Body of pancreas (tissue), 4 donors: ENCODE data around the gene MYMX. TPM values are rescaled to one million over a fixed set of nuclear protein-coding genes. Genes with fewer than 3 reads are reported as not detected.

ENCODE experiments used
- ATAC-seq: fragments of 150-250 bp; one replicate; pipeline ENCODE4 v1.9.1; 2016
- DNase-seq, 4 donors: peaks; one replicate each; pipeline ENCODE4 v3.0.0-alpha.2; 2019
- H3K27ac ChIP-seq, 4 donors: fragments of 200-600 bp; sonication (generic); 1 replicate in 3 of 4; 2 replicates in 1 of 4; pipeline versions ENCODE4 v1.5.1 to v1.6.1; 2016 to 2019; ENCODE audit warnings: mild to moderate bottlenecking in 1 of 4, mixed read lengths in 1 of 4, moderate library complexity in 1 of 4
- H3K27me3 ChIP-seq, 2 donors: fragments of 200-600 bp; sonication (generic); one replicate each; pipeline ENCODE4 v1.6.0; 2016; ENCODE audit warnings: mild to moderate bottlenecking in 1 of 2
- H3K36me3 ChIP-seq, 2 donors: fragments of 200-600 bp; sonication (generic); replicated peaks in 1 of 2; 2 replicates each; pipeline ENCODE4 v1.5.1; 2016; ENCODE audit warnings: low read depth in 2 of 2; ENCODE audit not compliant: insufficient read depth in 1 of 2
- H3K4me1 ChIP-seq: fragments of 200-600 bp; sonication (generic); one replicate; pipeline ENCODE4 v1.6.0; 2016
- H3K4me3 ChIP-seq, 2 donors: fragments of 200-600 bp; sonication (generic); 1 replicate in 1 of 2; 2 replicates in 1 of 2; pipeline ENCODE4 v1.5.1; 2016 to 2019
- H3K9me3 ChIP-seq, 3 donors: fragments of 200-600 bp; sonication (generic); 1 replicate in 2 of 3; 2 replicates in 1 of 3; pipeline ENCODE4 v1.5.1; 2016
- CTCF ChIP-seq, 7 experiments: fragments of 450-650 bp in 4 of 7; fragments of 200-600 bp in 3 of 7; sonication (generic) in 3 of 7; IDR thresholded peaks; one replicate each; pipeline ENCODE4 v1.5.1; 2016 to 2019; ENCODE audit warnings: antibody characterized with exemption in 7 of 7
- POLR2A ChIP-seq, 3 donors: fragments of 450-650 bp; IDR thresholded peaks; one replicate each; pipeline ENCODE4 v1.6.1; 2016; ENCODE audit warnings: antibody characterized with exemption in 3 of 3, mild to moderate bottlenecking in 2 of 3
- WGBS, 2 donors: methylation state at CpG; one replicate each; pipeline ENCODE4 v1.1.5; 2017; 5-methylcytosine and 5-hydroxymethylcytosine counted together
- intact Hi-C: fragments of 100-400 bp; cut with DNase I; formaldehyde crosslinking; loops from one replicate; pipeline ENCODE4 v1.15.1; 2023
- total RNA-seq, 2 donors: library from RNA; depleted of rRNA; stranded (reverse); fragments of >200 nt; gene quantifications; one replicate each; pipeline ENCODE4 v1.1.0, GENCODE V29; 2016

The MYMX gene
- total RNA-seq: 1 to 10 TPM in 1 of 2 donors, not detected in 1; 4.2 TPM

GRCh38 chr6:44216677-44217331 is at the start of gene MYMX:
TSS of gene MYMX (plus strand) at chr6:44216926. CDS start at chr6:44217472, 546 bp downstream.
- H3K27ac ChIP-seq: peak within 1 kb of the TSS; percentile 92 to 98 (median 94)
- ATAC-seq: no peak
- no peaks in the 10 kb centered on the region for H3K27me3 ChIP-seq
- intact Hi-C loops: no loop called here
- TF ChIP-seq POLR2A (IDR thresholded peaks at IDR 0.05) (no peak), CTCF (IDR thresholded peaks at IDR 0.05) (no peak)
- WGBS, 2 donors: 20 to 21% methylated on average over 7 of the region's 7 CpGs
- H3K36me3 ChIP-seq: no peaks in the 10 kb centered on the region
- peak; percentile 58 to 75 (median 72) for DNase-seq
- H3K4me1 ChIP-seq: peaks cover 56% of the 10 kb centered on the region
- H3K4me3 ChIP-seq: no peak within 1 kb of the TSS
- no peaks in the 10 kb centered on the region for H3K9me3 ChIP-seq

- H3K9me3 ChIP-seq: no peaks in the 10 kb centered on the region
- H3K27me3 ChIP-seq: no peaks in the 10 kb centered on the region
- intact Hi-C loops: no loop called here
- H3K4me3 ChIP-seq: no peak overlapping the region
- no peak overlapping the region for H3K27ac ChIP-seq
- no peak for DNase-seq
- peaks cover 11% of the 10 kb centered on the region for H3K4me1 ChIP-seq
- no peak for ATAC-seq
- WGBS, 2 donors: 100% methylated on average over 1 of the region's 1 CpG
- no peaks in the 10 kb centered on the region for H3K36me3 ChIP-seq
- no peak for TF ChIP-seq POLR2A (IDR thresholded peaks at IDR 0.05)
- no peak for TF ChIP-seq CTCF (IDR thresholded peaks at IDR 0.05)
Measured at GRCh38 chr6:44167567-44167966, 49.2 kb upstream of the MYMX start.

- no peaks in the 10 kb centered on the region for H3K9me3 ChIP-seq
- peaks cover 4% of the 10 kb centered on the region for H3K4me1 ChIP-seq
- TF ChIP-seq POLR2A (IDR thresholded peaks at IDR 0.05) (no peak), CTCF (IDR thresholded peaks at IDR 0.05) (no peak)
- no peak overlapping the region for H3K27ac ChIP-seq
- intact Hi-C loops: no loop called here
- no peaks in the 10 kb centered on the region for H3K27me3 ChIP-seq
- no peak for ATAC-seq
- WGBS, 2 donors: 41 to 61% methylated on average over 9 of the region's 9 CpGs
- H3K36me3 ChIP-seq: no peaks in the 10 kb centered on the region
- no peak overlapping the region for H3K4me3 ChIP-seq
- no peak for DNase-seq
Measured at GRCh38 chr6:44169154-44169553, 47.6 kb upstream of the MYMX start.

GRCh38 chr6:44169886-44170570 is 46.7 kb upstream of the MYMX start:
- no peaks in the 10 kb centered on the region for H3K27me3 ChIP-seq
- ATAC-seq (no peak), DNase-seq (no peak)
- no peaks in the 10 kb centered on the region for H3K9me3 ChIP-seq
- WGBS, 2 donors: 63 to 69% methylated on average over 10 of the region's 10 CpGs
- peaks cover 4% of the 10 kb centered on the region for H3K4me1 ChIP-seq
- intact Hi-C loops: loop anchor here (5.0 to 10.0 kb wide), 2 partner anchors 62 to 175 kb away; partner anchors contain the start of gene SPATS1
- no peaks in the 10 kb centered on the region for H3K36me3 ChIP-seq
- no peak overlapping the region for H3K4me3 ChIP-seq
- no peak overlapping the region for H3K27ac ChIP-seq
- TF ChIP-seq CTCF (IDR thresholded peaks at IDR 0.05): no peak
- TF ChIP-seq POLR2A (IDR thresholded peaks at IDR 0.05): no peak
